SK-N-SH (cell line): ENCODE results near the gene INTS11. TPM values are rescaled to one million over a fixed set of nuclear protein-coding genes. Genes with fewer than 3 reads are reported as not detected.

Experiments used
- CTCF ChIA-PET: fragments of 300-600, 350-600 bp; formaldehyde crosslinking; extraction: SDS; loops from one replicate; lab custom pipeline; 2021; lab: Yijun Ruan, JAX
- POLR2A ChIA-PET: fragments of 350-600 bp; sonication (Branson Sonifier 250); formaldehyde crosslinking; extraction: SDS; loops from one replicate; lab custom pipeline; 2020; ENCODE audit warnings: antibody characterized with exemption, inconsistent platforms; lab: Yijun Ruan, JAX
- DNase-seq: peaks from one replicate; pipeline ENCODE4 v3.0.0; 2012
- H2AFZ ChIP-seq: fragments of 200-600 bp; sonication (generic); 2 replicates; pipeline ENCODE4 v1.8.1; 2016; ENCODE audit warnings: antibody characterized with exemption, mild to moderate bottlenecking, low read depth
- H3F3A ChIP-seq: fragments of 200-600 bp; sonication (generic); replicated peaks from 2 replicates; pipeline ENCODE3; 2016; ENCODE audit warnings: antibody characterized with exemption, mild to moderate bottlenecking; ENCODE audit not compliant: insufficient read depth
- H3K27ac ChIP-seq, 2 experiments: fragments of 200-500 bp in 1 of 2; fragments of 200-600 bp in 1 of 2; sonication (Bioruptor generic) in 1 of 2; sonication (generic), shearing (Covaris generic) in 1 of 2; 2 replicates each; pipeline versions ENCODE4 v1.5.1 to v1.6.1; 2014 to 2016; ENCODE audit warnings: low read depth in 2 of 2, inconsistent platforms in 1 of 2, low read length in 1 of 2, mild to moderate bottlenecking in 1 of 2, mixed read lengths in 1 of 2
- H3K27me3 ChIP-seq: fragments of 200-600 bp; sonication (generic), shearing (Covaris generic); 2 replicates; pipeline ENCODE4 v1.6.1; 2016; ENCODE audit warnings: mixed run types; ENCODE audit not compliant: insufficient read depth
- H3K36me3 ChIP-seq, 2 experiments: fragments of 200-500 bp in 1 of 2; fragments of 200-600 bp in 1 of 2; sonication (Bioruptor generic) in 1 of 2; sonication (generic) in 1 of 2; replicated peaks in 1 of 2; 2 replicates each; pipeline versions ENCODE3 to v1.5.1; 2014 to 2016; ENCODE audit warnings: low read length in 1 of 2, mild to moderate bottlenecking in 1 of 2; ENCODE audit not compliant: insufficient read depth in 2 of 2, control insufficient read depth in 1 of 2
- H3K4me1 ChIP-seq, 2 experiments: fragments of 200-500 bp in 1 of 2; fragments of 200-600 bp in 1 of 2; sonication (Bioruptor generic) in 1 of 2; sonication (generic), shearing (Covaris generic) in 1 of 2; 2 replicates each; pipeline versions ENCODE4 v1.5.1 to v1.6.1; 2014 to 2016; ENCODE audit warnings: low read depth in 1 of 2, low read length in 1 of 2, mixed run types in 1 of 2; ENCODE audit not compliant: insufficient read depth in 2 of 2, control insufficient read depth in 1 of 2
- H3K4me2 ChIP-seq: fragments of 200-600 bp; sonication (generic), shearing (Covaris generic); 2 replicates; pipeline ENCODE4 v1.6.1; 2017; ENCODE audit warnings: mixed run types
- H3K4me3 ChIP-seq, 2 experiments: fragments of 200-500 bp in 1 of 2; fragments of 200-600 bp in 1 of 2; sonication (Bioruptor generic) in 1 of 2; sonication (generic), shearing (Covaris generic) in 1 of 2; 2 replicates each; pipeline versions ENCODE4 v1.5.1 to v1.8.1; 2014 to 2016; ENCODE audit warnings: low read depth in 2 of 2, inconsistent platforms in 1 of 2, low read length in 1 of 2, mild to moderate bottlenecking in 1 of 2, mixed read lengths in 1 of 2, moderate library complexity in 1 of 2
- H3K79me2 ChIP-seq: fragments of 200-600 bp; sonication (generic); 2 replicates; pipeline ENCODE4 v1.8.1; 2017; ENCODE audit warnings: mild to moderate bottlenecking; ENCODE audit not compliant: insufficient read depth
- H3K9ac ChIP-seq: fragments of 200-600 bp; sonication (generic); 2 replicates; pipeline ENCODE4 v1.6.1; 2017; ENCODE audit warnings: mixed run types
- H3K9me2 ChIP-seq: fragments of 200-600 bp; sonication (generic); 2 replicates; pipeline ENCODE4 v1.6.1; 2017; ENCODE audit warnings: mixed run types
- H3K9me3 ChIP-seq: fragments of 200-600 bp; sonication (generic); 2 replicates; pipeline ENCODE4 v1.6.1; 2017; ENCODE audit warnings: mixed run types, mild to moderate bottlenecking, moderate library complexity
- H4K20me1 ChIP-seq: fragments of 200-600 bp; sonication (generic); 2 replicates; pipeline ENCODE4 v1.6.1; 2017; ENCODE audit warnings: mild to moderate bottlenecking, mixed run types; ENCODE audit not compliant: insufficient read depth
- CHD2 ChIP-seq: fragments of 150-350 bp; IDR thresholded peaks from 2 replicates; pipeline ENCODE4 v1.6.1; 2018; ENCODE audit warnings: low read length; ENCODE audit not compliant: partially characterized antibody
- ELF1 ChIP-seq: IDR thresholded peaks from 2 replicates; pipeline ENCODE4 v1.4.0; 2012
- FOSL2 ChIP-seq: IDR thresholded peaks from 2 replicates; pipeline ENCODE4 v1.4.0; 2012; ENCODE audit warnings: low read depth, mild to moderate bottlenecking, moderate library complexity, borderline replicate concordance
- FOXM1 ChIP-seq: IDR thresholded peaks from 2 replicates; pipeline ENCODE4 v1.4.0; 2012; ENCODE audit warnings: low read depth, mild to moderate bottlenecking
- GABPA ChIP-seq: IDR thresholded peaks from 2 replicates; pipeline ENCODE4 v1.4.0; 2012; ENCODE audit warnings: low read depth, mild to moderate bottlenecking
- JUND ChIP-seq: IDR thresholded peaks from 2 replicates; pipeline ENCODE4 v1.4.0; 2012
- MXI1 ChIP-seq: IDR thresholded peaks from 2 replicates; pipeline ENCODE4 v1.6.1; 2012; ENCODE audit warnings: mild to moderate bottlenecking, low read depth, low read length, improper control_type of control experiment
- NFIC ChIP-seq: IDR thresholded peaks from 2 replicates; pipeline ENCODE4 v1.4.0; 2012; ENCODE audit warnings: borderline replicate concordance
- POLR2AphosphoS5 ChIP-seq: IDR thresholded peaks from 2 replicates; pipeline ENCODE4 v1.6.1; 2012; ENCODE audit warnings: low read depth, low read length
- TCF12 ChIP-seq: IDR thresholded peaks from 2 replicates; pipeline ENCODE4 v1.4.0; 2012
- YY1 ChIP-seq: IDR thresholded peaks from 2 replicates; pipeline ENCODE4 v1.4.0; 2012; ENCODE audit warnings: low read depth, mild to moderate bottlenecking
- WGBS: methylation state at CpG from one replicate; pipeline ENCODE4 v1.1.6; 2017; ENCODE audit warnings: low lambda C conversion rate; 5-methylcytosine and 5-hydroxymethylcytosine counted together
- polyA plus RNA-seq, 3 experiments: library from polyadenylated mRNA; depleted of rRNA; stranded (reverse); fragments of >200 nt; gene quantifications; 2 replicates each; pipeline ENCODE4 v1.2.3, GENCODE V29; 2012
- TF ChIP-seq, protein P1 (sequence below): fragments of 150-350 bp; IDR thresholded peaks from 2 replicates; pipeline ENCODE4 v1.6.1; 2016; ENCODE audit warnings: mild to moderate bottlenecking, low read depth, low read length
- TF ChIP-seq, protein P2 (sequence below): IDR thresholded peaks from 2 replicates; pipeline ENCODE4 v1.4.0; 2012; ENCODE audit warnings: low read depth, borderline replicate concordance
- TF ChIP-seq, protein P3 (sequence below): fragments of 200-600 bp; sonication (generic); IDR thresholded peaks from 2 replicates; pipeline ENCODE4 v1.6.1; 2017; ENCODE audit warnings: antibody characterized with exemption, mild to moderate bottlenecking, moderate library complexity
- TF ChIP-seq, protein P4 (sequence below): IDR thresholded peaks from 2 replicates; pipeline ENCODE4; 2012
- TF ChIP-seq, protein P5 (sequence below): IDR thresholded peaks from 2 replicates; pipeline ENCODE4 v1.6.1; 2012; ENCODE audit warnings: mild to moderate bottlenecking, low read depth, low read length, moderate library complexity
- TF ChIP-seq, protein P6 (sequence below): IDR thresholded peaks from 2 replicates; pipeline ENCODE4 v1.4.0; 2012; ENCODE audit warnings: low read depth

The INTS11 gene
- polyA plus RNA-seq, 1 of the 3 experiments (the other 2 are of a cell fraction): 137 TPM

DNA sequence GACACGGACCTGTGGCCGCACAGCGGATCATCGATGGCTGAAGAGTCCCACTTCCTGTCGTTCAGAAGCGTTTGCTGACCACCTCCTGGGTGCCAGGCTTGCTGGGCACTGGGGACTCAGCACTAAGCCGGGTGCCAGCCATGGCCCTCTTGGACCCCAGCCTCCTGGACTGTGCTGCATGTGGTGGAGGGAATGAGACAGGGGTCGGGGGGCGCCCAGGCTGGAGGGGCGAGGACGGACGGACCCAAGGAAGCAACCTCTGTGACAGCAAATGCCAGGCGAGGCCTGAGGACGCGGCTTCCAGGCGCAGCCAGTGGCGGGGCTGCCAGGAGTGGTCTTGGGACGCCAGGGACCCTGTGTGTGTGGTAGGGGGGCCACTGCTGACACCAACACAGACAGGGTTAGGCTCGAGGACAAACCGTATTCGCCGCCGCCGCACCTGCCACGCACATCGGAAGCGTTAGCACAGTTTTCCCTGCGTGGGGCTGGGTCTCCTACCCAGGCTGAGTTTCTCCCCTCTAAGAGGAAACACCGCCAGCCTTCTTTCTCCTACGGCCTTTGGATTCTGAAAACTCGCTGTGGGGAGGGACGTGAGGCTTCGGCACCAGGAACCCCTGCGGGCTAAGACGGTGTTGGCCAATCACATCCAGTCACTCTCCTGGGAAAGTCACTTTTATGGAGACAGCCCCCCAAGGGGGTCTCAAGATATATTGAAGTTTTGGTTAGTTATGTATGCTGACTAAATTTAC lies 36.9 kb upstream of the INTS11 start (continued):
- TF ChIP-seq, protein P1, sequence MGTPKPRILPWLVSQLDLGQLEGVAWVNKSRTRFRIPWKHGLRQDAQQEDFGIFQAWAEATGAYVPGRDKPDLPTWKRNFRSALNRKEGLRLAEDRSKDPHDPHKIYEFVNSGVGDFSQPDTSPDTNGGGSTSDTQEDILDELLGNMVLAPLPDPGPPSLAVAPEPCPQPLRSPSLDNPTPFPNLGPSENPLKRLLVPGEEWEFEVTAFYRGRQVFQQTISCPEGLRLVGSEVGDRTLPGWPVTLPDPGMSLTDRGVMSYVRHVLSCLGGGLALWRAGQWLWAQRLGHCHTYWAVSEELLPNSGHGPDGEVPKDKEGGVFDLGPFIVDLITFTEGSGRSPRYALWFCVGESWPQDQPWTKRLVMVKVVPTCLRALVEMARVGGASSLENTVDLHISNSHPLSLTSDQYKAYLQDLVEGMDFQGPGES: no peak
- no peak for TF ChIP-seq FOSL2
- TF ChIP-seq, protein P2, sequence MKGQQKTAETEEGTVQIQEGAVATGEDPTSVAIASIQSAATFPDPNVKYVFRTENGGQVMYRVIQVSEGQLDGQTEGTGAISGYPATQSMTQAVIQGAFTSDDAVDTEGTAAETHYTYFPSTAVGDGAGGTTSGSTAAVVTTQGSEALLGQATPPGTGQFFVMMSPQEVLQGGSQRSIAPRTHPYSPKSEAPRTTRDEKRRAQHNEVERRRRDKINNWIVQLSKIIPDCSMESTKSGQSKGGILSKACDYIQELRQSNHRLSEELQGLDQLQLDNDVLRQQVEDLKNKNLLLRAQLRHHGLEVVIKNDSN: no peak

DNA sequence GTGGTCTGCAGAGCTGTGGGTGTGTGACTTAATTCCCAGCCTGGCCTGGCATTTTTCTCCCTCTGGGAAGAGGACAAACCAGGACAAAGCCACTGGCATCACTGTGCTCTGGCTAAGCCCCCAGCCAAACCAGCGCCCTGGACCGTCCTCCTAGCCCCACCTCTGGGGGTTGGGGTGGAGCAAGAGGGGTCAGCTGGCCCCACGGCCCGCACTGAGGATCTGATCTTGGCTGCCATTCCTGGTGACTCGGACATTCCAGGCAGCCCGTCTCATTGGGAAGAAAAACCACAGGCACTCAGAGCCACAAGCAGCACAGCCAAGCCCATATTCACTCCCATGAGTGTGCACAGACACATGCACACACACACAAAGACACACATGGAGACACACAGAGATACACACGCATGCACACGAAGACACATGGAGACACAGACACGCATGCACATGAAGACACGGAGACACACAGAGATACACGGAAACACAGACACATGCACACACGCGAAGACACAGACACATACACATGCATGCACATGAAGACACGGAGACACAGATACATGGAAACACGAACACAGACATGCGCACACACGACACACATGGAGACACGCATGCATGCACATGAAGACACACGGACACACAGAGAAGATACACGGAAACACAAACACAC lies 36.2 kb upstream of the INTS11 start:
- Histone ChIP-seq H3K27ac (peak overlapping the region; percentile 88 to 98), H3K27me3 (no peaks in the 10 kb centered on the region), H3K79me2 (no peaks in the 10 kb centered on the region), H4K20me1 (no peaks in the 10 kb centered on the region), H3F3A (peaks cover 8% of the 10 kb centered on the region), H3K36me3 (no peaks in the 10 kb centered on the region), H3K4me3 (no peak overlapping the region), H3K4me2 (peak overlapping the region; percentile 70; the same call in 1 of the 2 replicates), H3K9me2 (no peaks in the 10 kb centered on the region), H3K9me3 (no peaks in the 10 kb centered on the region), H3K9ac (no peak overlapping the region; the same call in 1 of the 2 replicates), H3K4me1 (peaks cover 20 to 39% of the 10 kb centered on the region in 2 experiments; a peak in 3 of 4 replicates), H2AFZ (no peak overlapping the region; the same call in 1 of the 2 replicates)
- CTCF ChIA-PET: interaction anchor here (0.6 to 3.6 kb wide), 2 partner anchors 9 to 10 kb away, joined by 3 to 37 read pairs; no protein-coding TSS in a partner anchor
- WGBS: 55% methylated on average over 16 of the region's 20 CpGs
- DNase-seq: peak; percentile 78
- POLR2A ChIA-PET: interaction anchor here (1.6 kb wide), 1 partner anchor 15 kb away, joined by 6 read pairs; the partner anchor contains the start of gene AURKAIP1
- TF ChIP-seq, protein P3, sequence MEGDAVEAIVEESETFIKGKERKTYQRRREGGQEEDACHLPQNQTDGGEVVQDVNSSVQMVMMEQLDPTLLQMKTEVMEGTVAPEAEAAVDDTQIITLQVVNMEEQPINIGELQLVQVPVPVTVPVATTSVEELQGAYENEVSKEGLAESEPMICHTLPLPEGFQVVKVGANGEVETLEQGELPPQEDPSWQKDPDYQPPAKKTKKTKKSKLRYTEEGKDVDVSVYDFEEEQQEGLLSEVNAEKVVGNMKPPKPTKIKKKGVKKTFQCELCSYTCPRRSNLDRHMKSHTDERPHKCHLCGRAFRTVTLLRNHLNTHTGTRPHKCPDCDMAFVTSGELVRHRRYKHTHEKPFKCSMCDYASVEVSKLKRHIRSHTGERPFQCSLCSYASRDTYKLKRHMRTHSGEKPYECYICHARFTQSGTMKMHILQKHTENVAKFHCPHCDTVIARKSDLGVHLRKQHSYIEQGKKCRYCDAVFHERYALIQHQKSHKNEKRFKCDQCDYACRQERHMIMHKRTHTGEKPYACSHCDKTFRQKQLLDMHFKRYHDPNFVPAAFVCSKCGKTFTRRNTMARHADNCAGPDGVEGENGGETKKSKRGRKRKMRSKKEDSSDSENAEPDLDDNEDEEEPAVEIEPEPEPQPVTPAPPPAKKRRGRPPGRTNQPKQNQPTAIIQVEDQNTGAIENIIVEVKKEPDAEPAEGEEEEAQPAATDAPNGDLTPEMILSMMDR: no peak
- TF ChIP-seq GABPA (no peak), YY1 (no peak), JUND (no peak; the same call in 1 of the 2 replicates), FOSL2 (peak; percentile 90; the same call in 1 of the 2 replicates), FOXM1 (no peak), NFIC (peak; percentile 90), TCF12 (peak; percentile 68), ELF1 (no peak), CHD2 (no peak), POLR2AphosphoS5 (peak; percentile 62), MXI1 (no peak)
- TF ChIP-seq, protein P4, sequence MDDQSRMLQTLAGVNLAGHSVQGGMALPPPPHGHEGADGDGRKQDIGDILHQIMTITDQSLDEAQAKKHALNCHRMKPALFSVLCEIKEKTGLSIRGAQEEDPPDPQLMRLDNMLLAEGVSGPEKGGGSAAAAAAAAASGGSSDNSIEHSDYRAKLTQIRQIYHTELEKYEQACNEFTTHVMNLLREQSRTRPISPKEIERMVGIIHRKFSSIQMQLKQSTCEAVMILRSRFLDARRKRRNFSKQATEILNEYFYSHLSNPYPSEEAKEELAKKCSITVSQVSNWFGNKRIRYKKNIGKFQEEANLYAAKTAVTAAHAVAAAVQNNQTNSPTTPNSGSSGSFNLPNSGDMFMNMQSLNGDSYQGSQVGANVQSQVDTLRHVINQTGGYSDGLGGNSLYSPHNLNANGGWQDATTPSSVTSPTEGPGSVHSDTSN: peak; percentile 52
- TF ChIP-seq, protein P5, sequence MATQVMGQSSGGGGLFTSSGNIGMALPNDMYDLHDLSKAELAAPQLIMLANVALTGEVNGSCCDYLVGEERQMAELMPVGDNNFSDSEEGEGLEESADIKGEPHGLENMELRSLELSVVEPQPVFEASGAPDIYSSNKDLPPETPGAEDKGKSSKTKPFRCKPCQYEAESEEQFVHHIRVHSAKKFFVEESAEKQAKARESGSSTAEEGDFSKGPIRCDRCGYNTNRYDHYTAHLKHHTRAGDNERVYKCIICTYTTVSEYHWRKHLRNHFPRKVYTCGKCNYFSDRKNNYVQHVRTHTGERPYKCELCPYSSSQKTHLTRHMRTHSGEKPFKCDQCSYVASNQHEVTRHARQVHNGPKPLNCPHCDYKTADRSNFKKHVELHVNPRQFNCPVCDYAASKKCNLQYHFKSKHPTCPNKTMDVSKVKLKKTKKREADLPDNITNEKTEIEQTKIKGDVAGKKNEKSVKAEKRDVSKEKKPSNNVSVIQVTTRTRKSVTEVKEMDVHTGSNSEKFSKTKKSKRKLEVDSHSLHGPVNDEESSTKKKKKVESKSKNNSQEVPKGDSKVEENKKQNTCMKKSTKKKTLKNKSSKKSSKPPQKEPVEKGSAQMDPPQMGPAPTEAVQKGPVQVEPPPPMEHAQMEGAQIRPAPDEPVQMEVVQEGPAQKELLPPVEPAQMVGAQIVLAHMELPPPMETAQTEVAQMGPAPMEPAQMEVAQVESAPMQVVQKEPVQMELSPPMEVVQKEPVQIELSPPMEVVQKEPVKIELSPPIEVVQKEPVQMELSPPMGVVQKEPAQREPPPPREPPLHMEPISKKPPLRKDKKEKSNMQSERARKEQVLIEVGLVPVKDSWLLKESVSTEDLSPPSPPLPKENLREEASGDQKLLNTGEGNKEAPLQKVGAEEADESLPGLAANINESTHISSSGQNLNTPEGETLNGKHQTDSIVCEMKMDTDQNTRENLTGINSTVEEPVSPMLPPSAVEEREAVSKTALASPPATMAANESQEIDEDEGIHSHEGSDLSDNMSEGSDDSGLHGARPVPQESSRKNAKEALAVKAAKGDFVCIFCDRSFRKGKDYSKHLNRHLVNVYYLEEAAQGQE: peak; percentile 22; the same call in 1 of the 2 replicates
- TF ChIP-seq, protein P2: peak; percentile 68; the same call in 1 of the 2 replicates
- TF ChIP-seq, protein P1: no peak
- TF ChIP-seq, protein P6, sequence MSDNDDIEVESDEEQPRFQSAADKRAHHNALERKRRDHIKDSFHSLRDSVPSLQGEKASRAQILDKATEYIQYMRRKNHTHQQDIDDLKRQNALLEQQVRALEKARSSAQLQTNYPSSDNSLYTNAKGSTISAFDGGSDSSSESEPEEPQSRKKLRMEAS: peak; percentile 53; the same call in 1 of the 2 replicates
